NCI-H2196 treated with DMSO at 0.1 percent for 48 hours (cell line): ENCODE measurements around the gene CCDC127.
"Not testable (repeated sequence)": the region's sequence is repeated elsewhere in the genome, so short reads cannot be mapped to it uniquely, and the experiment has no call there.

ENCODE experiments used
- DNase-seq: peaks from one replicate; lab custom pipeline; 2025; ENCODE audit not compliant: unreplicated experiment; lab: John Stamatoyannopoulos, UW

Gene CCDC127, protein sequence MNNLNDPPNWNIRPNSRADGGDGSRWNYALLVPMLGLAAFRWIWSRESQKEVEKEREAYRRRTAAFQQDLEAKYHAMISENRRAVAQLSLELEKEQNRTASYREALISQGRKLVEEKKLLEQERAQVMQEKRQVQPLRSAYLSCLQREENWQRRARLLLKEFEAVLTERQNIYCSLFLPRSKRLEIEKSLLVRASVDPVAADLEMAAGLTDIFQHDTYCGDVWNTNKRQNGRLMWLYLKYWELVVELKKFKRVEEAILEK

GRCh38 chr5:217494-218456 is at the start of gene CCDC127, which contains the start of gene SDHA:
Gene CCDC127 (minus strand): TSS chr5:218153. CDS start chr5:216849, 1,304 bp downstream.
Gene SDHA (plus strand): TSS chr5:218320. CDS start chr5:218356, 36 bp downstream.
- DNase-seq: peak; percentile 70

DNA sequence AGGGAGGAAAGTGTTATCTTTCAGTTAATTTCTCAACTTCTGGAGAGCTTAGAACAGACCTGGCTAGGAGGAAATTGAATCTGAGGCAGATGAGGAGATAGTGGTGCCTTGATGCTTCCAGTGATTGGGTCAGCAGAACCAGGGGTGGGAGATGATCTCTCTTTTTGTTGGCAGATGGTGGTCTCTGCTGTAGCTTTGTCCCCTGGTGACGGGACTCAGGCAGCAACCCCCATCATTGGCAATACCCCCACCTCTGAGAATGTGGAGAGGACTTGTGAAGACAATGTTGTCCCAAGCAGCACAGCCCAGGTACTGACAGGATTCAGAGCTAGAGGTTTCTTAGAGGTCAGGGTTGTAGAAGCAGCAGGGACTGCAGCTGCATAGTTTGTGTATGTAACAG is 49.8 kb upstream of the CCDC127 start:
- DNase-seq: no peak

GRCh38 chr5:266311-267026 is 48.5 kb upstream of the CCDC127 start:
- DNase-seq: not testable (repeated sequence)

DNA sequence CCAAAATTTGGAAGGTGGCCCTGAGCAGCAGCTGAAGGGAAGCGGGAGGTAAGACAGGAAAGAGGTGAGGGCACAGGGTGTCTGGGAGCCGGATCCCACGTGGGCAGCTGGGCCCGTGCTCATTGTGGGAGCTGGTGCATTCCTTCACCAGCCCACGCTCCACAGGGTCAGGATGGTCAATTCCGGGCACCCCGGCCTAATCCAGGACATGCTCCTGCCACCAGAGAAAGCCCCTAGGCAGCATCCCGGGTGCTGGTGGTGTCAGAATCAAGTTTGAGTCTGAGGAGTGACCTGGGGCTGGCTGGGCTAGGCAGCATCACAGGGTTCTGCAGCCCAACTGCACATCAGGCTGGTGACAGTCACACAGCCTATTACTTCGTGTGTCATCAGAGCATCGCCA is 46.4 kb upstream of the CCDC127 start:
- DNase-seq: no peak

GRCh38 chr5:263275-263974 is 45.5 kb upstream of the CCDC127 start:
- not testable (repeated sequence) for DNase-seq

- DNase-seq: no peak
Measured at GRCh38 chr5:257148-257547, 39.2 kb upstream of the CCDC127 start.

DNA sequence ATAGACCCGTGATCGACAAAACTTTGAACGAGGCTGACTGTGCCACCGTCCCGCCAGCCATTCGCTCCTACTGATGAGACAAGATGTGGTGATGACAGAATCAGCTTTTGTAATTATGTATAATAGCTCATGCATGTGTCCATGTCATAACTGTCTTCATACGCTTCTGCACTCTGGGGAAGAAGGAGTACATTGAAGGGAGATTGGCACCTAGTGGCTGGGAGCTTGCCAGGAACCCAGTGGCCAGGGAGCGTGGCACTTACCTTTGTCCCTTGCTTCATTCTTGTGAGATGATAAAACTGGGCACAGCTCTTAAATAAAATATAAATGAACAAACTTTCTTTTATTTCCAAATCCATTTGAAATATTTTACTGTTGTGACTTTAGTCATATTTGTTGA is 38.4 kb upstream of the CCDC127 start:
- DNase-seq: not testable (repeated sequence)

GRCh38 chr5:255116-255515 is 37.2 kb upstream of the CCDC127 start:
- not testable (repeated sequence) for DNase-seq

DNA sequence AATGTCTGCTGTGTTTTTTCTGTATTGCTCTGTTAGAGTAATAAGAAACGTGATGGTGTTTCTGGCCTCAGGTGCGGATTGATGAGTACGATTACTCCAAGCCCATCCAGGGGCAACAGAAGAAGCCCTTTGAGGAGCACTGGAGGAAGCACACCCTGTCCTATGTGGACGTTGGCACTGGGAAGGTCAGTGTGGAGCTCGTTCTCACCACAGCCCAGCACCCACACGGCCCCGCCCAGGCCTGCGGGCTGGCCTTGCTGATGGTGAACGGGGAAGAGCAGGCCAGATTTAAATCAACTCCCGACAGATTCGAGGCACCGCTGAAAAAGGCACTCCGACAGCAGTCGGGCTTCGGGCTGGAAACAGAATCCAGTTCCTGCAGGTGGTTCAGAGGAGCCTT is 36.4 kb upstream of the CCDC127 start:
- not testable (repeated sequence) for DNase-seq

- no peak for DNase-seq
Measured at GRCh38 chr5:252546-252945, 34.6 kb upstream of the CCDC127 start.

- not testable (repeated sequence) for DNase-seq
Measured at GRCh38 chr5:251975-252374, 34.0 kb upstream of the CCDC127 start.

DNA sequence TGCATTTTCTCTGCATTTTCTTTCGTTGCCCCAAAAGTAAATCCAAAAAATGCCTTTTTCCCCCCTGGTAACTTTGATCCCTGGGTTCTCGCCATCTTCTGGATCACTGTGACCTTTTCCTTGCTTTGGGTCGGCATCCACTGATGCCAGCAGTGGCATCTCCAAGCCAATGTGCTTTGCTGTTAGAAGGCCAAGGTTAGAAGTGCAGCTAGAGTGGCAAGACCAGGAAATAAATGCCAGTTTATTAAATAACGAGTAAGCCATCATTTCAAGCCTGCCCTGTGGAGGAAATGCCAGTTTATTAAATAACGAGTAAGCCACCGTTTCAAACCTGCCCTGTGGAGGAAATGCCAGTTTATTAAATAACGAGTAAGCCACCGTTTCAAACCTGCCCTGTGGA is 33.6 kb upstream of the CCDC127 start:
- not testable (repeated sequence) for DNase-seq

DNA sequence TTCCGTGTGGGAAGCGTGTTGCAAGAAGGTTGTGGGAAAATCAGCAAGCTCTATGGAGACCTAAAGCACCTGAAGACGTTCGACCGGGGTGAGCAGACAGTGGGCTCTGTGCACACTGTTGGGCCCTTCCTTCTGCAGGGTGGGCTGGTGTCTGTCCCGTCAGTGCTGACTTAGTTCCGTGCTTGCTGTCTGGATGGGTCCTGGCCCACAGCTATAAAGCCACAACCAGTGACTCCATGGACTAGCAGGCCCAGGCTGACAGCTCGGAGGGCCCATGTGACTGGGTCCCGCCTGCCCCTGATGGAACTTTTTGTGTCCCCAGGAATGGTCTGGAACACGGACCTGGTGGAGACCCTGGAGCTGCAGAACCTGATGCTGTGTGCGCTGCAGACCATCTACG is 33.1 kb upstream of the CCDC127 start:
- DNase-seq: not testable (repeated sequence)

- DNase-seq: not testable (repeated sequence)
Measured at GRCh38 chr5:250396-250795, 32.4 kb upstream of the CCDC127 start.

GRCh38 chr5:245717-246116 is 27.8 kb upstream of the CCDC127 start:
- not testable (repeated sequence) for DNase-seq

- DNase-seq: not testable (repeated sequence)
Measured at GRCh38 chr5:243683-244367, 25.9 kb upstream of the CCDC127 start.

DNA sequence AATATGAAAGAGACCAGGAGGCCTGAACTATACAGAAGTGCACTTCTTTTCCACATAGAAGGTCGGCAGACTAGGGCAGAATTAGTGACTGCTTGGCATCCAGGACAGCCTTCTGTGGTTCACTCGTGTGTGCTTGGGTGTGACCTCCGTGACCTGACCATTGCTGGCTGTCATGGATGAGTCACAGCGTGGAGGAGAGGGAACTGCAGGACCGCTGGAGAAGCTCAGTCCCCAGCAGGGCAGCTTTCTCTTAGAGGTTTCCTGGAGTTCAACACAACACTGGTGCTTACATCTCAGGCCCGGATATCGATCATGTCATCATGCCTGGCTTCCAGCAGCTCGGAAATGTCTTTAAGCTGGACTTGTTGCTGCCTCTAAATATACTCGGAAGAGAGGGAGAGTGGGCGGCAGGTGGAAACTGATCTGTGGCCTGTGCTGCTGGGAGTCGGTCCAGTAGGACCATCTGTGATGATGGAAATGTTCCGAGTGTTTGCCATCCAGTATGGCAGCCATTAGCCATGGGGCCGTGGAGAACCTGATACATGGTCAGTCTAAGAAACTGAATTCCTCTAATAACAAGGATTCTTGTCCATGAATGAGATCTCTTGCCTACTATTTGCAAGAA is 23.2 kb upstream of the CCDC127 start:
- DNase-seq: not testable (repeated sequence)

GRCh38 chr5:240550-240949 is 22.6 kb upstream of the CCDC127 start:
- not testable (repeated sequence) for DNase-seq

GRCh38 chr5:237931-238330 is 20.0 kb upstream of the CCDC127 start:
- DNase-seq: not testable (repeated sequence)
